ENCODE data around the gene TMEM263. TPM values are rescaled to one million over a fixed set of nuclear protein-coding genes. Genes with fewer than 3 reads are reported as not detected.
A peak's percentile ranks its signal among the peaks of the same experiment; 100 is the strongest.

The TMEM263 gene
- total and polyA plus RNA-seq, 9 of the 15 experiments (the other 6 are each of a cell fraction or from before 2014, with no cell fraction given) = 12.6 to 36.7 (median 24.4) TPM

DNA sequence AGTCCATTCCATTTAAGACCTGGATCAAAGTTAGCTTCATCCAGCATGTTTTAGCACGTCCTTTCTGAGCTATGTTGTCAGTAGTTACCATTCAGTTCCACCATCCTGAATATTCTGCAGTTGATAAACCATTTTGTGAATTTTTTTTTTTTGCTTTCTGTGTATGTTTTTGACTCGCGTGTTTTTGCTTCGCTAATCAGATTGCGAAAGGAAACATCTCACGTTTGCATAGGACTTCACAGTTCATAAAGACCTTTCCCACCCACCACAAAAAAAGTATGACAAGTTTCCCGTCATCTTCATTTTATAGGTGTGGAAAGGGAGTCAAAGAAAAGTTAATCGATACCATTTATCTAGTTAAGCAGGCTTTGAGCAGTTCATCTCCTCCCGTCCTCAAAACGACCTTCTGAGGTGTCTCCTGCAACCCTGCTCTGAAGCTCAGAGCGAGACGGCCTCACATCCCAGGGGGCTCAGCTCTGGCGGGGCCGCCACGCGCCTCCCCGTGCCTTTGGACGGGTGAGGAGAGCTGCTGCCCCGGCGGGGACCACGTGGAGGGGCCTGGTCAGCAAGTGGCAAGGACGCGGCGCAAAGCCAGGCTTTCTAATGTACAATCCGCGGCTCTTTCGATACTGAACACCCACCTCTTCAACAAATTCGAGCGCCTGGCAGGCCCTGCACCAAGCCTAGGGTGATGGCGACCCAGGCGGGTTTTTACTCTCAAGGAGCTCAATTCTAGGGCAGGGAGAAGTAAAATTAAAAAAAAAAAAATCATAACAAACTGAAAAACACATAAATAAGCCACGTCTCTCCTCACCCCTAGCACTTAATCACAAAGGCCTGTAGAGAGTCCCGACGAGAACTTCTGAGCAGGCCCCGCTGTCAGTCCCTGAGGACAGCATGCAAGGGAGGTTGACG, 988 bp upstream of the TMEM263 start (continued):
- TF ChIP-seq PREB (CRISPR knock-in tag; IDR thresholded peaks at IDR 0.05) = 0 out of 2 replicates have a peak, but pooled peaks have one; percentile 53
- TF ChIP-seq ZFX (CRISPR knock-in tag; IDR thresholded peaks at IDR 0.05) = no peak
- TF ChIP-seq ZNF143 (CRISPR knock-in tag; IDR thresholded peaks at IDR 0.05) = no peak
- TF ChIP-seq, protein P1, sequence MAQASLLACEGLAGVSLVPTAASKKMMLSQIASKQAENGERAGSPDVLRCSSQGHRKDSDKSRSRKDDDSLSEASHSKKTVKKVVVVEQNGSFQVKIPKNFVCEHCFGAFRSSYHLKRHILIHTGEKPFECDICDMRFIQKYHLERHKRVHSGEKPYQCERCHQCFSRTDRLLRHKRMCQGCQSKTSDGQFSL (CRISPR knock-in tag; IDR thresholded peaks at IDR 0.05) = no peak
- TF ChIP-seq, protein P1 (tag; IDR thresholded peaks at IDR 0.05) = peak in 1 of 2 experiments; percentile 35; a peak in 1 of 4 replicates
- no peak for TF ChIP-seq ZNF79 (CRISPR knock-in tag; IDR thresholded peaks at IDR 0.05; ENCODE audit: low read depth)
- no peak for TF ChIP-seq SMARCC2 (IDR thresholded peaks at IDR 0.05; ENCODE audit: low read depth)
- TF ChIP-seq SNIP1 (IDR thresholded peaks at IDR 0.05; ENCODE audit: low read depth) = no peak
- no peak for TF ChIP-seq HCFC1 (IDR thresholded peaks at IDR 0.05; ENCODE audit: low read depth, low read length)
- no peak for TF ChIP-seq ZNF77 (CRISPR knock-in tag; IDR thresholded peaks at IDR 0.05)
- TF ChIP-seq KDM1A (IDR thresholded peaks at IDR 0.05) = no peak
- no peak for TF ChIP-seq ZNF224 (CRISPR knock-in tag; IDR thresholded peaks at IDR 0.05)
- TF ChIP-seq SREBF1 (IDR thresholded peaks at IDR 0.05; ENCODE audit: borderline replicate concordance, low read depth, low read length) = no peak
